ELR (cell line): ENCODE data around the gene CDH8.
"Not testable (repeated sequence)": the region's sequence is repeated elsewhere in the genome, so short reads cannot be mapped to it uniquely, and the experiment has no call there.

Source experiments
- DNase-seq: peaks from one replicate; pipeline ENCODE4 v3.0.0-alpha.2; 2015; ENCODE audit warnings: low read depth

The CDH8 gene

DNA sequence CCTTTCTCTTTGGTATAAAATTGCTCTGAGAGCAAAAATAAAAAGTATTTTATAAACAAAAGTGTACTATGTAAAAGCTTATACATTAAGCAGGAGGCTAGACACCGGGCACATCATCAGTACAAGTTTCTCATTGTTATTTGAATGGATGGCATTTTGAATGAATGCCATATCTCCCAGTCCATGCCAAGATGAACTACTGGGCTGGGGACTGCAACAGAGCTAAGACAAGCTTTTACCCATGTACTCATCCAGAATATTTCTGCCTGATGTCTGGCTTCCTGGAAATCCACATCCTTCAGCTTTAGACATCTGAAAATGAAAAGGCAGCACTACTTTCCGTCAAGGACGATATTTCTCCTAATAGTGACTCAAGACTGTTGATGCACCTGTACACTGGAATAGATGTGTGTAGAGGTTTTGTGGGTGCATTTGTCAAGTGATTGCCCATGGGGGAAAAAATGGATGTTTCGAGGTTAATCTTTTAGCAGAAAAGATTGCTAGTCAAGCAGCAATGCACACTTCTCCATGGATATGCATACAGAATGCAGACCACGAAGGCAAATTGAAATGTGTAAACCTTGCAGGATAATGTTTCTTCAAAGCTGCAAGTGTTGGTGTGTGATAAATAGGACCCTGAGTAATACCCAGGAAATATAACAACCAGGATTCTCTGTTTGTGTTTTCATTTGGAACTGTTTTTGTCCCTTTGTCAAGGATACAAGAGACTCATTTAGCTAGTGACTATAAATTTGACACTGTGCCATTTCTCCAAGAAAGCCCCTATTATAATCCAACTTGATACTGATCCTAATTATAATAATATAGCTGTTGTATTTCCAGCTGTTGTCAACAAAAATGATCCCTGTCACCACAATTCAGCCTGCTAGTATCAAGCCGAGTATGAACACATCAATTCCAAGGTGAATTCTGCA, 173.8 kb downstream of the CDH8 start:
- no peak for DNase-seq

- DNase-seq, result peak; percentile 1
These were observed 177.2 kb downstream of the CDH8 start for GRCh38 chr16:61858988-61859387.

- DNase-seq, result no peak
These were observed 193.6 kb downstream of the CDH8 start for GRCh38 chr16:61842666-61843065.

GRCh38 chr16:61836804-61837393, 199.3 kb downstream of the CDH8 start:
- DNase-seq, result no peak

DNA sequence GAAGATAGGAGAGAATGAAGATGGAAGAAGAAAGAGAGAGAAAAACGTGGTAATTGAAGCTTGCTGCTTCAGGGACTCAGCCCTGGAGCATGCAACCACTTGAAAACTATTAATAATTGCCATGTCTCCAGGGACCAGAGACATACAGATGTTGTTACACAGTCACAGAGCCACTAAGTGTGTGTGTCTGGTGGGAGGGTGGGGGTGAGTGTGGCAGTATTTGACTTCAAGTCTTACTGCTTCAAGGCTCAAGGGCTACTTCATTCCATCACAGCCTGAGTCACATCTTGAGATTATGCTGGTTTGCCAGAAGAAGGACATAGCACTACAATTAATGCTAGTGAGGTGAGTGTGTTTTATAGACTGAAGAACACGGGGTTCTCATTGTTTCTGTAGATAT, 202.2 kb downstream of the CDH8 start:
- no peak for DNase-seq

DNA sequence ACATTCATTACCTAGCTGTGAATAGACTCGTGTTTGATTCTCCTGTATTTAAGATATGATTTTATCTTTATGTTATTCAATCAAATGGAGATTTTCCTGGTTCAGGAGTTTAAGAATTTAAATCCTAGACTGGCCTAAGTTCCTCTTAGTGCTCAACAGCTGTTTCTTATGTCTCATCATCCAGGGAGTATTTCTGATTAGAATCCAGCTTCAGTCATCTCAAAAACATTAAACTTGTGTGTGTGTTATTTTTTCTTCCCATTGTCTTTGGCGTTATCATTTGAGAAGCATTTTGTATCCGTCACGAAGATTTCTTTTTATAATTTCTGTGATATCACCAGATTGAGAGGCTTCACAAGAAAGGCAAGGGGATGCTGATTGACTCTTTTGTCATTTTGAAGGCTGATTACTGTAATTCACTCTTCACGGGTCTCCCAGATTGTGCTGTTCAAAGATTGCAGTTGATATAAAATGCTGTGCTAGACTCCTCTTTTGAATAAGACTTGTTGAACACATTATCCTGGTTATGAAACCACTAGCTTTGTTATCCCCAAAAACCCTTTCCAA, 204.8 kb downstream of the CDH8 start:
- no peak for DNase-seq

DNA sequence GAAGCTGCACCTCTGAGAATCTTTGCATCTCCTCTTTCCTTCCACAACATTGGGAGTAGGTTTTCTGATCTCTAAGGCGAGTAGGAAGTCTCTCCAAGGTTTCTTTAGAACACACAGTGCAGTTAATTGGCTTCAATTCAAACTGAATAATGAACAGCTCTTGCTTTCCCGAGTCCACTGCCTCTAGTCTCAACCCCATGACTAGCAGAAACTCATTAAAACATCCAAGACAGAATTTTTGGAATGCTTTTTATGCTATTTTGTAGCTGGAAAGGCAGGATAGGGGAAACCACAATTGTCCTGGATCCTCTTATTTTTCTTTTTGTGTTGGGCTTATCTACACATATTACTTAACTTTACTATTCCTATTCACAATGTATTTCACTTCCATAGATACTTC, 206.6 kb downstream of the CDH8 start:
- DNase-seq, result no peak

DNA sequence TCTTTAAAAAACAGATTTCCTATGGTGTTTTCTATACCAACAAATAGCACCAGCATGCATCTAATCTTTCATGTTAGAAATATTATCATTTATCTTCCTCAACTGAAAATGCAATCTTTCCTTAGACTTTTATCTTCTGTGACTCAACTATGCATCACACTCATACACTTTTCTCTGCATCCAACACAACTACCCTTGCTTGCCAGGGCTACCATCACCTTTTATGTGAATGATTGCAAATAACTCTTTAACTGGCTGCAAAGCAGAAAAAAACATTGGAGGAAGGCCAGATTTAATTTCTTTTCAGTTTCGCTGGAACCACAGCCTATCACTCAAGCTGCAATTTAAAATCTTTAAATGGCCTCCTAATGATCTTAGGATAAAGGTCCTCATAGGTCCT, 212.9 kb downstream of the CDH8 start:
- DNase-seq, result no peak

DNA sequence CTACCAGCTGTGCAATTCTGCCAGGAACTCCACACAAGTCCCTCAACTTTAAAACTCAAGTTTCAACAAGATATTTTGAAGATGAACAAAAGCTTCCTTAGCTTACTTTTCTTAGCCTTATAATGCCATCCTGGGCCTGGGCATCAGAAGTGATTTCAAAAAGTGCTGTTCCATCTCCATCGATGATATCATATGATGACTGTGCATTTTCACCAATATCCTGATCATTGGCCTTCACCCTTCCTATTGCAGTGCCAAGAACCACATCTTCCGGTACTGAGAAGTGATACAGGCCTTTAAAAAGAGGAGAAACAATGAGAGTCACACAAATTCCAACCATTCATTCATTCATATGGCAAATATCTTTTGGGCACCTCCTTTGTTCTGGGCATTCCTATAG, 215.4 kb downstream of the CDH8 start:
- no peak for DNase-seq

DNA sequence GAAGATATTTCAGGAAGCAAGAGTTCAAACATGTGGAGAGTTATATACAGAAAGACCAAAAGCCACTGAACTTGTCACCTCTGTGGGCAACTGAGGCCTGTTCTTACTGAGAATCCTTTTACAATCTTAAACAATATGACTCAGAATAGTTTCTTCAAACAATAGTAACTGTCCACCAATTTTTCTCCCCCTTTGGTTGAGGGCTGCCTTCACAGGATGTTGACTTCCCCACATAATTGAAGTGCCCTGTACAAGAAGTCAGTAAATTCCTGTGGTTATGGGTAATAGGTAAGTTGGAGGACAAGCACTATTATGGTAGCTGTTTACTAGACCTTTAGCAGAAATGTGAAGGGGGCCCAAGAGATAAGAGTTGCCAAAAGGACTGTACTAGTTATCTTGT, 215.8 kb downstream of the CDH8 start:
- DNase-seq, result peak; percentile 23

DNA sequence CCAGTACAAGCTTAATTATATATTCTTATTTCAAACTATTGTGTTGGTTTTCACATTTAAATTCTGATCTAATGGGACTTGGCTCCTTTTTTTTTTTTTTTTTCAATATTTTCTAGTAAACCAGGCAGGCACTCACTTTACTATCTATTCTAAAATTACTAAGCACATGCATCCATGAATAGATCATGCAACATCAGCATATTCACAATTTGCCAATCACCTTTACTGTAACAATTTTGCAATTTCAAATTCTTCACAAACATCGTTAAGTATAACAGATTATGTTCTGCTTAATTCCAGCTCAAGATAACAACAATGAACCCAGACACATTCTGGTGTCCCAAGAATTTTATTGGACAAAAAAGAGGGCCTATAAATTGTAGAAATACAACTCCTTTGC, 217.4 kb downstream of the CDH8 start:
- DNase-seq, result no peak

GRCh38 chr16:61817583-61818278, 218.5 kb downstream of the CDH8 start:
- DNase-seq, result no peak

- DNase-seq, result no peak
These were observed 221.4 kb downstream of the CDH8 start for GRCh38 chr16:61814726-61815347.

- DNase-seq, result no peak
These were observed 222.9 kb downstream of the CDH8 start for GRCh38 chr16:61813339-61813738.

DNA sequence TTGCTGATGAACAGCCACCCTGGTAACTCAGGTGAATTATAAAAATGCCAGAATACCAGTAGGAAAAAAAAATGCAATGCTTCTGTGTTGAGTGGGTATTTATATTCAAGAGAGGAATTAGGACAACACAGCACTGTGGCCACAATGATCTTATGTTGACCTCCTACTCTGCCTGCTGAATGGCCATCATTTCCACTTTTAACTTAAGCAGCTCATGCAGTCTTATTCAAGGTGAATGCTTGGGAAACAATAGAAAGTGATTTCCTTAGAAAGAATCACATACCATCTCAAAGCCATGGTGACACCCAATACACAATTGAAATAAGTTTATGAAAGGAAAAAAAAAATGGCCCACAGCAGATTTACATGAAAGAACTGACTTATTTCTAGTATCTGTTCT, 224.0 kb downstream of the CDH8 start:
- no peak for DNase-seq

DNA sequence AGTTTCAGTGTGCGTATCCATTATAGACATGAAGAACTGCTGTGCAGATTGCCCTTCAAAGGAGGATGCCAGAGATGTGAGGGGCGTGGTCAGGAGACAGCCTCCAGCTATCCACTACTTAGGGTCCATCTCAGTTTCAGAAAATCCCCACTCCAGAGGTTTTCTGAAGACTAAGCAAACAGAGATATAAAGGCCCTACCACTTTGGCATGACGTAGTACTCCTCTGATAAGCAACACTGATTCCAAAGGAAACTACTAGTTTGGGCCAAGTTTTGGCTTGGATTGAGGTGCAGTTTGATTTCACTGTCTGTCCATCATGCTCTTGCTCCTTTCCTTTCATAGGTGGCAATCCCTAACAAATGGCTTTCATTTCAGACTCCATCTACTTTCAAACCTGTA, 228.7 kb downstream of the CDH8 start:
- no peak for DNase-seq

GRCh38 chr16:61801217-61801616, 235.0 kb downstream of the CDH8 start:
- DNase-seq, result not testable (repeated sequence)

GRCh38 chr16:61798741-61799140, 237.5 kb downstream of the CDH8 start:
- DNase-seq, result no peak

DNA sequence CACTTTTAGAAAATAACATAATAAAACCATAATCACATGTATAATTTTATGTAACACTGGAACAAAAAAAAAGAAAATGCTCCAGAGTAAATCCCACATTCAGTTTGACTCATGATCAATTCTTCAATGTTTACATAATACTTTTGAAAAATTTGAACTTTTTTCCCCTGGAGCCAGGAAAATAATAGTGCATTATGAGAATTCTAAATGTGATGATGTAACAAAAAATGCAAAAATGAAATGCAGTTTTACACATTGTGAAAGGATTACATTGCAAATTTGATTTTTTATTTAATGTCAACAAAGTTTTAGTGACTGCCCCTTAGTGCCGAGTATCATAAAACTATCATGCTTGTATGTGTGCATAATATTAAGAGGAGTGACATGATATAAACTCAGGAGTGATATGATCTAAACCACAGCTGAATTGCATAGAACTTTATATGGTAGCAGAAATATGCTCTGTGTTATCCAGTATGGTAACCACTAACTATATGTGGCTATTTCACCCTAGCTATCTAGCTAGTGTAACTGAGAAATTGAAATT, 238.2 kb downstream of the CDH8 start:
- DNase-seq, result no peak

DNA sequence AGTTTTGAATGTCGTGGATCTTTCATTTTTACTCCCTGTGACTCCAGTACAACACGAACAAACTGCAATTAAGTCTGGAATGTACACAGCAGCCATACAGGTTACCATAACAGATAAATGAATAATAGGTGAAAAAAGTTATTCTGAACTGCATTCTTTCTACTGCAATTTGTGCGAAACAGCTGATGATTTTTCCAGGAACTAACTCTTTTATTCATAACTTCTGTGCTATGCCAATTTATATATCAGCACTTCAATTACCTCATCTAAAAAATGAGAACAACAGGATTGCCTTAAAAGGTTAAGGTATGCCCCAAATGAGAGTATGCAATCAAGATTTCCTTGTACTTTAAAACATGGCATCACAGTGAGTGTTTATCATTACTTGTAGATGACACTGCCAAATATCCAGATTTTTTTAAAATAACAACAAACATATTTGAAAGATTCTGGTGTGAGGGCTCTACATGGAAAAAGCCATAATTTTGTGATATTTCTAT, 238.9 kb downstream of the CDH8 start:
- DNase-seq, result no peak

GRCh38 chr16:61792194-61792909, 243.9 kb downstream of the CDH8 start:
- peak; percentile 63 for DNase-seq
